WTC11 (cell line): ENCODE data around the gene DHPS. TPM values are rescaled to one million over a fixed set of nuclear protein-coding genes. Genes with fewer than 3 reads are reported as not detected.

ENCODE experiments used
- ATAC-seq: fragments of 200-7000 bp; cut with Tn5 transposase; 2 replicates; pipeline ENCODE4 v1.10.0; 2021; ENCODE audit warnings: mild to moderate bottlenecking, moderate library complexity
- CTCF ChIA-PET: fragments of 300-600 bp; sonication (Branson Sonifier 250); formaldehyde crosslinking; loops from one replicate; lab custom pipeline; 2021; ENCODE audit warnings: antibody characterized with exemption; lab: Charles Lee
- POLR2A ChIA-PET: fragments of 350-600 bp; sonication (Branson Sonifier 250); formaldehyde crosslinking; loops from one replicate; lab custom pipeline; 2021; ENCODE audit warnings: antibody characterized with exemption; lab: Charles Lee
- DNase-seq: peaks from one replicate; pipeline ENCODE4 v3.0.0; 2021; ENCODE audit warnings: low spot score
- H3K27ac Mint-ChIP-seq: 2 replicates; pipeline ENCODE4 v1.8.0; 2021; ENCODE audit warnings: mixed read lengths
- H3K27me3 Mint-ChIP-seq: 2 replicates; pipeline ENCODE4 v1.8.0; 2021; ENCODE audit warnings: low read depth, mild to moderate bottlenecking, moderate library complexity, mixed read lengths
- H3K36me3 Mint-ChIP-seq: 2 replicates; pipeline ENCODE4 v1.8.0; 2021; ENCODE audit warnings: mixed read lengths
- H3K4me1 Mint-ChIP-seq: 2 replicates; pipeline ENCODE4 v1.8.0; 2022; ENCODE audit warnings: mixed read lengths
- H3K4me3 Mint-ChIP-seq: 2 replicates; pipeline ENCODE4 v1.8.0; 2021; ENCODE audit warnings: mild to moderate bottlenecking, moderate library complexity, mixed read lengths
- H3K9me3 Mint-ChIP-seq: 2 replicates; pipeline ENCODE4 v1.8.0; 2021; ENCODE audit warnings: mixed read lengths
- ATF6 ChIP-seq: sonication (generic); formaldehyde crosslinking; IDR thresholded peaks from 2 replicates; pipeline ENCODE4 v1.8.1; 2023; ENCODE audit warnings: mild to moderate bottlenecking, missing genetic modification reagents
- CDX4 ChIP-seq: fragments of 250-450 bp; sonication (Bioruptor Pico); IDR thresholded peaks from 2 replicates; pipeline ENCODE4 v1.9.0; 2021; ENCODE audit warnings: moderate library complexity, mild to moderate bottlenecking, inconsistent platforms, borderline replicate concordance
- ERG ChIP-seq: fragments of 250-450 bp; sonication (Bioruptor Pico); IDR thresholded peaks from 2 replicates; pipeline ENCODE4 v1.8.0; 2021; ENCODE audit warnings: mild to moderate bottlenecking
- FOXK1 ChIP-seq: sonication (generic); formaldehyde crosslinking; IDR thresholded peaks from 2 replicates; pipeline ENCODE4 v1.8.0; 2022; ENCODE audit warnings: mild to moderate bottlenecking, moderate library complexity, missing genetic modification reagents
- KAT7 ChIP-seq: sonication (generic); formaldehyde crosslinking; IDR thresholded peaks from 2 replicates; pipeline ENCODE4 v1.8.1; 2023; ENCODE audit warnings: missing genetic modification reagents, mild to moderate bottlenecking, borderline replicate concordance
- NFATC4 ChIP-seq: fragments of 250-450 bp; sonication (Bioruptor Pico); IDR thresholded peaks from 2 replicates; pipeline ENCODE4 v1.9.0; 2021; ENCODE audit warnings: mild to moderate bottlenecking
- SMAD3 ChIP-seq: sonication (generic); formaldehyde crosslinking; IDR thresholded peaks from 2 replicates; pipeline ENCODE4 v1.8.0; 2022; ENCODE audit warnings: missing genetic modification reagents, mild to moderate bottlenecking, borderline replicate concordance
- TP53 ChIP-seq: sonication (generic); formaldehyde crosslinking; IDR thresholded peaks from 2 replicates; pipeline ENCODE4 v1.8.1; 2023; ENCODE audit warnings: mild to moderate bottlenecking, missing genetic modification reagents
- USF1 ChIP-seq: sonication (generic); formaldehyde crosslinking; IDR thresholded peaks from 2 replicates; pipeline ENCODE4 v1.8.0; 2022; ENCODE audit warnings: mild to moderate bottlenecking, missing genetic modification reagents
- ZNF121 ChIP-seq: sonication (generic); formaldehyde crosslinking; IDR thresholded peaks from 2 replicates; pipeline ENCODE4 v1.8.0; 2023; ENCODE audit warnings: missing genetic modification reagents
- ZNF138 ChIP-seq: sonication (generic); formaldehyde crosslinking; conservative IDR thresholded peaks from 2 replicates; pipeline ENCODE4 v1.8.1; 2022; ENCODE audit warnings: mild to moderate bottlenecking, moderate library complexity, missing genetic modification reagents
- ZNF317 ChIP-seq: sonication (generic); formaldehyde crosslinking; IDR thresholded peaks from 2 replicates; pipeline ENCODE4 v1.8.1; 2023; ENCODE audit warnings: low read depth, mild to moderate bottlenecking, moderate library complexity, missing genetic modification reagents, borderline replicate concordance
- ZNF396 ChIP-seq: fragments of 250-450 bp; sonication (Bioruptor Pico); IDR thresholded peaks from 2 replicates; pipeline ENCODE4 v1.8.0; 2021; ENCODE audit warnings: mild to moderate bottlenecking, moderate library complexity, borderline replicate concordance
- ZNF423 ChIP-seq: fragments of 250-450 bp; sonication (Bioruptor Pico); IDR thresholded peaks from 2 replicates; pipeline ENCODE4 v2.1.2; 2022; ENCODE audit warnings: mild to moderate bottlenecking, moderate library complexity
- total RNA-seq: library from RNA; stranded (reverse); gene quantifications from 3 replicates; pipeline ENCODE4 v1.2.3, GENCODE V29; 2021
- TF ChIP-seq, protein P1 (sequence below): sonication (generic); formaldehyde crosslinking; IDR thresholded peaks from 2 replicates; pipeline ENCODE4 v1.8.1; 2023; ENCODE audit warnings: mild to moderate bottlenecking, missing genetic modification reagents, borderline replicate concordance
- TF ChIP-seq, protein P2 (sequence below): fragments of 250-450 bp; sonication (Bioruptor Pico); IDR thresholded peaks from 2 replicates; pipeline ENCODE4 v1.9.0; 2021; ENCODE audit warnings: mild to moderate bottlenecking
- TF ChIP-seq, protein P3 (sequence below): sonication (generic); formaldehyde crosslinking; IDR thresholded peaks from 2 replicates; pipeline ENCODE4 v1.8.1; 2022; ENCODE audit warnings: low read depth, mild to moderate bottlenecking, moderate library complexity, missing genetic modification reagents, borderline replicate concordance
- TF ChIP-seq, protein P4 (sequence below): sonication (generic); formaldehyde crosslinking; IDR thresholded peaks from 2 replicates; pipeline ENCODE4 v1.8.1; 2023; ENCODE audit warnings: mild to moderate bottlenecking, missing genetic modification reagents, moderate library complexity
- TF ChIP-seq, protein P5 (sequence below): sonication (generic); formaldehyde crosslinking; IDR thresholded peaks from 2 replicates; pipeline ENCODE4 v1.8.0; 2022; ENCODE audit warnings: mild to moderate bottlenecking, missing genetic modification reagents

DHPS gene
- total RNA-seq, 1 experiment from 2014 or later: 115 TPM

DNA sequence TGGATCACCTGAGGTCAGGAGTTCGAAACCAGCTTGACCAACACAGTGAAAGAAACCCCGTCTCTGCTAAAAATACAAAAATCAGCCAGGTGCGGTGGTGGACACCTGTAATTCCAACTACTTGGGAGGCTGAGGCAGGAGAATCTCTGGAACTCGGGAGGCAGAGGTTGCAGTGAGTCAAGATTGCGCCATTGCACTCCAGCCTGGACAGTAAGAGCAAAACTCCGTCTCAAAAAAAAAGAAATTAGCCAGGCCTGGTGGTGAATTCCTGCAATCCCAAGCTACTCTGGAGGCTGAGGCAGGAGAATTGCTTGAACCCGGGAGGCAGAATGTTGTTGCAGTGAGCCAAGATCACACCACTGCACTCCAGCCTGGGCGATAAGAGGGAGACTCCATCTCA, 27.0 kb upstream of the DHPS start (continued):
- TF ChIP-seq ATF6 (CRISPR knock-in tag): no peak
- TF ChIP-seq TP53: no peak
- TF ChIP-seq, protein P1, sequence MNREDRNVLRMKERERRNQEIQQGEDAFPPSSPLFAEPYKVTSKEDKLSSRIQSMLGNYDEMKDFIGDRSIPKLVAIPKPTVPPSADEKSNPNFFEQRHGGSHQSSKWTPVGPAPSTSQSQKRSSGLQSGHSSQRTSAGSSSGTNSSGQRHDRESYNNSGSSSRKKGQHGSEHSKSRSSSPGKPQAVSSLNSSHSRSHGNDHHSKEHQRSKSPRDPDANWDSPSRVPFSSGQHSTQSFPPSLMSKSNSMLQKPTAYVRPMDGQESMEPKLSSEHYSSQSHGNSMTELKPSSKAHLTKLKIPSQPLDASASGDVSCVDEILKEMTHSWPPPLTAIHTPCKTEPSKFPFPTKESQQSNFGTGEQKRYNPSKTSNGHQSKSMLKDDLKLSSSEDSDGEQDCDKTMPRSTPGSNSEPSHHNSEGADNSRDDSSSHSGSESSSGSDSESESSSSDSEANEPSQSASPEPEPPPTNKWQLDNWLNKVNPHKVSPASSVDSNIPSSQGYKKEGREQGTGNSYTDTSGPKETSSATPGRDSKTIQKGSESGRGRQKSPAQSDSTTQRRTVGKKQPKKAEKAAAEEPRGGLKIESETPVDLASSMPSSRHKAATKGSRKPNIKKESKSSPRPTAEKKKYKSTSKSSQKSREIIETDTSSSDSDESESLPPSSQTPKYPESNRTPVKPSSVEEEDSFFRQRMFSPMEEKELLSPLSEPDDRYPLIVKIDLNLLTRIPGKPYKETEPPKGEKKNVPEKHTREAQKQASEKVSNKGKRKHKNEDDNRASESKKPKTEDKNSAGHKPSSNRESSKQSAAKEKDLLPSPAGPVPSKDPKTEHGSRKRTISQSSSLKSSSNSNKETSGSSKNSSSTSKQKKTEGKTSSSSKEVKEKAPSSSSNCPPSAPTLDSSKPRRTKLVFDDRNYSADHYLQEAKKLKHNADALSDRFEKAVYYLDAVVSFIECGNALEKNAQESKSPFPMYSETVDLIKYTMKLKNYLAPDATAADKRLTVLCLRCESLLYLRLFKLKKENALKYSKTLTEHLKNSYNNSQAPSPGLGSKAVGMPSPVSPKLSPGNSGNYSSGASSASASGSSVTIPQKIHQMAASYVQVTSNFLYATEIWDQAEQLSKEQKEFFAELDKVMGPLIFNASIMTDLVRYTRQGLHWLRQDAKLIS (CRISPR knock-in tag): no peak
- TF ChIP-seq, protein P2, sequence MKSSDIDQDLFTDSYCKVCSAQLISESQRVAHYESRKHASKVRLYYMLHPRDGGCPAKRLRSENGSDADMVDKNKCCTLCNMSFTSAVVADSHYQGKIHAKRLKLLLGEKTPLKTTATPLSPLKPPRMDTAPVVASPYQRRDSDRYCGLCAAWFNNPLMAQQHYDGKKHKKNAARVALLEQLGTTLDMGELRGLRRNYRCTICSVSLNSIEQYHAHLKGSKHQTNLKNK (CRISPR knock-in tag): no peak
- no peak for TF ChIP-seq ZNF121
- TF ChIP-seq NFATC4: no peak
- no peak for TF ChIP-seq CDX4 (CRISPR knock-in tag)
- TF ChIP-seq, all 79 proteins: peak for 0

GRCh38 chr19:12706332-12706718, 24.6 kb upstream of the DHPS start:
- POLR2A ChIA-PET: no interaction called here
- no peak for DNase-seq
- Mint-ChIP-seq H3K27me3 (no peaks in the 10 kb centered on the region; the same call in 1 of the 2 replicates), H3K4me3 (no peak overlapping the region), H3K4me1 (peaks cover 4% of the 10 kb centered on the region), H3K36me3 (peaks cover 74% of the 10 kb centered on the region), H3K27ac (no peak overlapping the region), H3K9me3 (no peaks in the 10 kb centered on the region)
- no peak for ATAC-seq
- TF ChIP-seq ZNF396 (CRISPR knock-in tag) (no peak), ZNF317 (CRISPR knock-in tag) (no peak), USF1 (CRISPR knock-in tag) (no peak), KAT7 (CRISPR knock-in tag) (no peak), ERG (CRISPR knock-in tag) (no peak), ZNF138 (CRISPR knock-in tag) (no peak), ZNF423 (CRISPR knock-in tag) (no peak), FOXK1 (CRISPR knock-in tag) (no peak), SMAD3 (CRISPR knock-in tag) (no peak)
- TF ChIP-seq, protein P3, sequence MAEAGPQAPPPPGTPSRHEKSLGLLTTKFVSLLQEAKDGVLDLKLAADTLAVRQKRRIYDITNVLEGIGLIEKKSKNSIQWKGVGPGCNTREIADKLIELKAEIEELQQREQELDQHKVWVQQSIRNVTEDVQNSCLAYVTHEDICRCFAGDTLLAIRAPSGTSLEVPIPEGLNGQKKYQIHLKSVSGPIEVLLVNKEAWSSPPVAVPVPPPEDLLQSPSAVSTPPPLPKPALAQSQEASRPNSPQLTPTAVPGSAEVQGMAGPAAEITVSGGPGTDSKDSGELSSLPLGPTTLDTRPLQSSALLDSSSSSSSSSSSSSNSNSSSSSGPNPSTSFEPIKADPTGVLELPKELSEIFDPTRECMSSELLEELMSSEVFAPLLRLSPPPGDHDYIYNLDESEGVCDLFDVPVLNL (CRISPR knock-in tag): no peak
- TF ChIP-seq, protein P4, sequence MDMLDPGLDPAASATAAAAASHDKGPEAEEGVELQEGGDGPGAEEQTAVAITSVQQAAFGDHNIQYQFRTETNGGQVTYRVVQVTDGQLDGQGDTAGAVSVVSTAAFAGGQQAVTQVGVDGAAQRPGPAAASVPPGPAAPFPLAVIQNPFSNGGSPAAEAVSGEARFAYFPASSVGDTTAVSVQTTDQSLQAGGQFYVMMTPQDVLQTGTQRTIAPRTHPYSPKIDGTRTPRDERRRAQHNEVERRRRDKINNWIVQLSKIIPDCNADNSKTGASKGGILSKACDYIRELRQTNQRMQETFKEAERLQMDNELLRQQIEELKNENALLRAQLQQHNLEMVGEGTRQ (CRISPR knock-in tag): no peak
- TF ChIP-seq, protein P5, sequence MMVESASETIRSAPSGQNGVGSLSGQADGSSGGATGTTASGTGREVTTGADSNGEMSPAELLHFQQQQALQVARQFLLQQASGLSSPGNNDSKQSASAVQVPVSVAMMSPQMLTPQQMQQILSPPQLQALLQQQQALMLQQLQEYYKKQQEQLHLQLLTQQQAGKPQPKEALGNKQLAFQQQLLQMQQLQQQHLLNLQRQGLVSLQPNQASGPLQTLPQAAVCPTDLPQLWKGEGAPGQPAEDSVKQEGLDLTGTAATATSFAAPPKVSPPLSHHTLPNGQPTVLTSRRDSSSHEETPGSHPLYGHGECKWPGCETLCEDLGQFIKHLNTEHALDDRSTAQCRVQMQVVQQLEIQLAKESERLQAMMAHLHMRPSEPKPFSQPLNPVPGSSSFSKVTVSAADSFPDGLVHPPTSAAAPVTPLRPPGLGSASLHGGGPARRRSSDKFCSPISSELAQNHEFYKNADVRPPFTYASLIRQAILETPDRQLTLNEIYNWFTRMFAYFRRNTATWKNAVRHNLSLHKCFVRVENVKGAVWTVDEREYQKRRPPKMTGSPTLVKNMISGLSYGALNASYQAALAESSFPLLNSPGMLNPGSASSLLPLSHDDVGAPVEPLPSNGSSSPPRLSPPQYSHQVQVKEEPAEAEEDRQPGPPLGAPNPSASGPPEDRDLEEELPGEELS (CRISPR knock-in tag): no peak
- CTCF ChIA-PET: no interaction called here
